ENCODE measurements around the gene MCRIP1. TPM values are rescaled to one million over a fixed set of nuclear protein-coding genes. Genes with fewer than 3 reads are reported as not detected.

MCRIP1 gene
- total and polyA plus RNA-seq, 10 of the 15 experiments (the other 5 are each of a cell fraction or from before 2014, with no cell fraction given), result 0.31 to 54.4 (median 30.8) TPM

GRCh38 chr17:81870131-81870980, 37.3 kb upstream of the MCRIP1 start (continued):
- TF ChIP-seq EP300 (IDR thresholded peaks at IDR 0.05; ENCODE audit: borderline replicate concordance in 1 of 2, control insufficient read depth in 1 of 2, low read depth in 2 of 2, low read length in 2 of 2) (peak in 1 of 2 experiments; percentile 26; a peak in 1 of 4 replicates), ZNF207 (IDR thresholded peaks at IDR 0.05; ENCODE audit: borderline replicate concordance) (0 out of 2 replicates have a peak, but pooled peaks have one; percentile 37), EGR1 (IDR thresholded peaks at IDR 0.05; ENCODE audit: borderline replicate concordance in 1 of 2, low read depth in 2 of 2, low read length in 2 of 2) (no peak), BRCA1 (IDR thresholded peaks at IDR 0.05; ENCODE audit: low read depth, low read length) (no peak), BACH1 (IDR thresholded peaks at IDR 0.05; ENCODE audit: borderline replicate concordance) (peak; percentile 70), SKIL (IDR thresholded peaks at IDR 0.05; ENCODE audit: low read depth, poor library complexity, severe bottlenecking) (no peak), POLR2A (IDR thresholded peaks at IDR 0.05; ENCODE audit: low read depth, low read length) (peak; percentile 81), SIX5 (IDR thresholded peaks at IDR 0.05; ENCODE audit: low read depth, low read length, severe bottlenecking) (no peak), ELK1 (IDR thresholded peaks at IDR 0.05; ENCODE audit: low read depth, low read length) (no peak), PBX3 (IDR thresholded peaks at IDR 0.05; ENCODE audit: insufficient replicate concordance, low read depth, low read length) (no peak), ATF2 (IDR thresholded peaks at IDR 0.05; ENCODE audit: low read length) (no peak), ZBTB40 (IDR thresholded peaks at IDR 0.05; ENCODE audit: borderline replicate concordance) (no peak), ZNF24 (IDR thresholded peaks at IDR 0.05) (no peak), LARP7 (IDR thresholded peaks at IDR 0.05) (peak; percentile 79), IRF4 (IDR thresholded peaks at IDR 0.05; ENCODE audit: low read depth, low read length) (no peak), SRF (IDR thresholded peaks at IDR 0.05; ENCODE audit: low read depth in 2 of 2, low read length in 2 of 2) (no peak), ZNF217 (IDR thresholded peaks at IDR 0.05) (no peak), DPF2 (IDR thresholded peaks at IDR 0.05) (peak; percentile 19; the same call in 1 of the 2 replicates), STAT1 (conservative IDR thresholded peaks at IDR 0.05) (peak; percentile 60; the same call in 1 of the 2 replicates)
